B cell (primary cell): ENCODE measurements around the gene CSMD2. TPM values are rescaled to one million over a fixed set of nuclear protein-coding genes. Genes with fewer than 3 reads are reported as not detected.

ENCODE experiments used
- ATAC-seq: fragments of 200-7000 bp; cut with Tn5 transposase; one replicate; pipeline ENCODE4 v1.10.0; 2021; ENCODE audit warnings: low read depth, mild to moderate bottlenecking, moderate number of reproducible peaks, moderate library complexity
- CTCF ChIA-PET: fragments of 350-600 bp; sonication (Branson Sonifier 250); formaldehyde crosslinking; loops from one replicate; lab custom pipeline; 2021; ENCODE audit warnings: antibody characterized with exemption, inconsistent platforms; lab: Charles Lee
- POLR2A ChIA-PET: fragments of 350-600 bp; sonication (Branson Sonifier 250); formaldehyde crosslinking; loops from one replicate; lab custom pipeline; 2021; ENCODE audit warnings: antibody characterized with exemption; lab: Charles Lee
- DNase-seq: peaks from one replicate; pipeline ENCODE4 v3.0.0; 2013
- H2AFZ ChIP-seq: 2 replicates; pipeline ENCODE4 v1.6.1; 2012; ENCODE audit warnings: mild to moderate bottlenecking, low read depth, low read length; ENCODE audit not compliant: insufficient read depth, poor library complexity, severe bottlenecking
- H3K27ac ChIP-seq, 2 donors: 1 replicate in 1 of 2; 2 replicates in 1 of 2; pipeline ENCODE4 v1.5.1; 2012 to 2013; ENCODE audit warnings: low read length in 2 of 2, mild to moderate bottlenecking in 2 of 2, moderate library complexity in 1 of 2
- H3K27me3 ChIP-seq, 4 experiments: fragments of 200-600 bp in 1 of 4; sonication (generic) in 1 of 4; replicated peaks in 1 of 4; 1 replicate in 2 of 4; 2 replicates in 2 of 4; pipeline versions ENCODE4 v1.6.1 to v1.7.0; 2013 to 2016; ENCODE audit warnings: low read length in 3 of 4, mild to moderate bottlenecking in 2 of 4, mixed read lengths in 1 of 4, moderate library complexity in 1 of 4; ENCODE audit not compliant: insufficient read depth in 4 of 4, control insufficient read depth in 3 of 4; ENCODE audit errors: control extremely low read depth in 1 of 4
- H3K36me3 ChIP-seq, 2 experiments: replicated peaks in 1 of 2; 1 replicate in 1 of 2; 2 replicates in 1 of 2; pipeline versions ENCODE4 v1.6.1 to v1.7.1; 2013; ENCODE audit warnings: low read length in 1 of 2; ENCODE audit not compliant: insufficient read depth in 2 of 2, control insufficient read depth in 1 of 2; ENCODE audit errors: control extremely low read depth in 1 of 2, extremely low read depth in 1 of 2
- H3K4me1 ChIP-seq, 2 donors: fragments of 200-600 bp in 1 of 2; sonication (generic) in 1 of 2; 1 replicate in 1 of 2; 2 replicates in 1 of 2; pipeline versions ENCODE4 v1.5.1 to v1.6.1; 2013 to 2017; ENCODE audit warnings: low read length in 2 of 2; ENCODE audit not compliant: control insufficient read depth in 2 of 2, insufficient read depth in 2 of 2
- H3K4me2 ChIP-seq: replicated peaks from 2 replicates; pipeline ENCODE3; 2012; ENCODE audit warnings: mild to moderate bottlenecking, low read depth, low read length; ENCODE audit not compliant: poor library complexity, severe bottlenecking
- H3K4me3 ChIP-seq, 5 experiments: fragments of 200-600 bp in 1 of 5; sonication (generic) in 1 of 5; 1 replicate in 3 of 5; 2 replicates in 2 of 5; pipeline versions ENCODE4 v1.5.1 to v1.7.0; 2011 to 2016; ENCODE audit warnings: low read length in 4 of 5, mild to moderate bottlenecking in 4 of 5, low read depth in 2 of 5, control low read depth in 1 of 5, moderate library complexity in 1 of 5; ENCODE audit not compliant: insufficient read depth in 1 of 5; ENCODE audit errors: control extremely low read depth in 1 of 5, extremely low read depth in 1 of 5
- H3K79me2 ChIP-seq: fragments of 200-600 bp; sonication (generic); one replicate; pipeline ENCODE4 v1.6.0; 2016; ENCODE audit warnings: low read length; ENCODE audit not compliant: control insufficient read depth, insufficient read depth
- H3K9ac ChIP-seq: fragments of 200-600 bp; sonication (generic); 2 replicates; pipeline ENCODE4 v1.6.1; 2017; ENCODE audit warnings: mild to moderate bottlenecking, low read length, moderate library complexity
- H3K9me3 ChIP-seq, 3 donors: one replicate each; pipeline versions ENCODE4 v1.6.1 to v1.7.1; 2013; ENCODE audit warnings: low read length in 2 of 3; ENCODE audit not compliant: control insufficient read depth in 2 of 3, insufficient read depth in 1 of 3; ENCODE audit errors: control extremely low read depth in 1 of 3
- H4K20me1 ChIP-seq: 2 replicates; pipeline ENCODE4 v1.6.0; 2012; ENCODE audit warnings: mild to moderate bottlenecking, low read length; ENCODE audit not compliant: insufficient read depth, control insufficient read depth, poor library complexity, severe bottlenecking
- H3K27ac Mint-ChIP-seq: one replicate; pipeline ENCODE4 v1.8.0; 2021; ENCODE audit warnings: mixed read lengths
- H3K27me3 Mint-ChIP-seq: one replicate; pipeline ENCODE4 v1.8.0; 2021; ENCODE audit warnings: mixed read lengths
- H3K4me1 Mint-ChIP-seq: one replicate; pipeline ENCODE4 v1.8.0; 2021; ENCODE audit warnings: mixed read lengths
- H3K4me3 Mint-ChIP-seq: one replicate; pipeline ENCODE4 v1.8.0; 2021; ENCODE audit warnings: mixed read lengths
- H3K9me3 Mint-ChIP-seq: one replicate; pipeline ENCODE4 v1.8.0; 2022; ENCODE audit warnings: mixed read lengths; ENCODE audit not compliant: insufficient read depth
- EZH2 ChIP-seq: IDR thresholded peaks from 2 replicates; pipeline ENCODE4 v1.6.1; 2012; ENCODE audit warnings: borderline replicate concordance, low read depth, mild to moderate bottlenecking, moderate library complexity, low read length; ENCODE audit not compliant: insufficient read depth, poor library complexity, severe bottlenecking
- WGBS: methylation state at CpG from one replicate; pipeline ENCODE4 v1.1.5; 2013; ENCODE audit warnings: missing lambda C conversion rate; ENCODE audit not compliant: insufficient coverage; 5-methylcytosine and 5-hydroxymethylcytosine counted together
- intact Hi-C: fragments of 100-400 bp; cut with micrococcal nuclease; formaldehyde crosslinking; loops from one replicate; pipeline ENCODE4 v1.10.0; 2022
- polyA plus RNA-seq: library from polyadenylated mRNA; depleted of rRNA; stranded (reverse); fragments of >200 nt; gene quantifications from 2 replicates; pipeline ENCODE4 v1.2.3, GENCODE V29; 2012
- total RNA-seq, 2 donors: library from RNA; stranded (reverse); fragments of 120-200 nt in 1 of 2; gene quantifications; 1 replicate in 1 of 2; 2 replicates in 1 of 2; pipeline versions ENCODE4 v1.2.3 to v1.2.4, GENCODE V29; 2013 to 2022
- TF ChIP-seq, protein P1 (sequence below): fragments of 200-600 bp; IDR thresholded peaks from one replicate; pipeline ENCODE4 v1.8.0; 2022; ENCODE audit warnings: antibody characterized with exemption, mild to moderate bottlenecking

CSMD2 gene
- total and polyA plus RNA-seq, 2 donors (not counting 1 experiment from before 2014, with no cell fraction given): not detected

DNA sequence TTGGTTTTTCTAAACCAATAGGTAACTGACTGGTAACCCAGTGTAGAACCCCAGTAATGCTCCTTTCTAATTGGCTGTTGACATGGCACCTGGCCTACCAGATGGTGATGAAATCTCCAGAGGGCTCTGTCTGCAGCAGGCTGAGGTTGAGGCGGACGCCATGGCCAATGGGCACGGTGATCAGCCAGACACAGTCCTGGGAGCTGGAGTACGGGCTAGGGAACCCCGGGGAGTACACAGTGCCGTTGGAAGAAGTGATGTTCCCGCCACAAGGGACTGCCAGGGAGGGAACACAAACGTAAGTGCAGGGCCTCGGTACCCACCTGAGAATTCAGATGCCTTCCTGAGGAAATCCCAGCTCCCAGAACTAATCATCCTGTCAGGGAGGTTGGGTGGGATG is 562.8 kb downstream of the CSMD2 start:
- CTCF ChIA-PET: no interaction called here
- no peak overlapping the region for H3K9ac ChIP-seq

DNA sequence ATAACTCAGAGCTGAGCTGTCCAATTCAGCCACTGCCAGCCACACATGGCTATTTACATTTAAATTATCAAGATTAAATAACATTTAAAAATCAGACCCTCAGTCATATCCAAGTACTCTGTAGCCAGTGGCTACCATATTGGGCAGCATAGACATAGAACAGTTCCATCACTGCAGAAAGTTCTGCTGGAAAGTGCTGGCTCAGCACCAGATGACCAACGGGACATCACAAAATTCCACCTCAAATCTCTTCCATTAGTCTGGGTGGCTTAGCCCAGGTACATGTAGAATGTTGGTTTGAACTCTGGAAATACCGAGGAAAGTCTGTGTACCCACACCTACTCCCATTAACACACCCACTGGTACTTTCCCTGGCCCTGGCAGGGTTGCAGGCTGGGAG is 563.3 kb downstream of the CSMD2 start:
- Histone ChIP-seq H3K9me3 (no peaks in the 10 kb centered on the region), H3K9ac (no peak overlapping the region), H3K27me3 (peaks cover 0 to 7% (median 1%) of the 10 kb centered on the region in 4 experiments), H4K20me1 (no peaks in the 10 kb centered on the region), H2AFZ (no peak overlapping the region), H3K79me2 (no peaks in the 10 kb centered on the region), H3K36me3 (no peaks in the 10 kb centered on the region), H3K4me1 (no peaks in the 10 kb centered on the region), H3K27ac (no peak overlapping the region), H3K4me3 (no peak overlapping the region), H3K4me2 (no peak overlapping the region)
- Mint-ChIP-seq H3K27me3 (peaks cover 25% of the 10 kb centered on the region), H3K4me3 (no peak overlapping the region), H3K9me3 (no peaks in the 10 kb centered on the region), H3K4me1 (no peaks in the 10 kb centered on the region), H3K27ac (no peak overlapping the region)
- TF ChIP-seq, protein P1, sequence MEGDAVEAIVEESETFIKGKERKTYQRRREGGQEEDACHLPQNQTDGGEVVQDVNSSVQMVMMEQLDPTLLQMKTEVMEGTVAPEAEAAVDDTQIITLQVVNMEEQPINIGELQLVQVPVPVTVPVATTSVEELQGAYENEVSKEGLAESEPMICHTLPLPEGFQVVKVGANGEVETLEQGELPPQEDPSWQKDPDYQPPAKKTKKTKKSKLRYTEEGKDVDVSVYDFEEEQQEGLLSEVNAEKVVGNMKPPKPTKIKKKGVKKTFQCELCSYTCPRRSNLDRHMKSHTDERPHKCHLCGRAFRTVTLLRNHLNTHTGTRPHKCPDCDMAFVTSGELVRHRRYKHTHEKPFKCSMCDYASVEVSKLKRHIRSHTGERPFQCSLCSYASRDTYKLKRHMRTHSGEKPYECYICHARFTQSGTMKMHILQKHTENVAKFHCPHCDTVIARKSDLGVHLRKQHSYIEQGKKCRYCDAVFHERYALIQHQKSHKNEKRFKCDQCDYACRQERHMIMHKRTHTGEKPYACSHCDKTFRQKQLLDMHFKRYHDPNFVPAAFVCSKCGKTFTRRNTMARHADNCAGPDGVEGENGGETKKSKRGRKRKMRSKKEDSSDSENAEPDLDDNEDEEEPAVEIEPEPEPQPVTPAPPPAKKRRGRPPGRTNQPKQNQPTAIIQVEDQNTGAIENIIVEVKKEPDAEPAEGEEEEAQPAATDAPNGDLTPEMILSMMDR: no peak
- no peak for TF ChIP-seq EZH2
- ATAC-seq (no peak), DNase-seq (no peak)
- POLR2A ChIA-PET: no interaction called here
- intact Hi-C loops: no loop called here
- CTCF ChIA-PET: no interaction called here
- WGBS: no CpG with 5 or more reads among the region's 2 CpGs

More for the DNA sequence above, 562.8 kb downstream of the CSMD2 start:
- no peak overlapping the region for H2AFZ ChIP-seq
- no peak for TF ChIP-seq EZH2
- TF ChIP-seq, protein P1: no peak
- no peak overlapping the region for H3K27ac Mint-ChIP-seq
- no peaks in the 10 kb centered on the region for H3K9me3 ChIP-seq
- H3K4me1 ChIP-seq: no peaks in the 10 kb centered on the region
- H3K4me1 Mint-ChIP-seq: no peaks in the 10 kb centered on the region
- no peaks in the 10 kb centered on the region for H3K9me3 Mint-ChIP-seq
- no peak overlapping the region for H3K4me3 Mint-ChIP-seq
- no peak overlapping the region for H3K4me3 ChIP-seq
- no peaks in the 10 kb centered on the region for H3K79me2 ChIP-seq
- POLR2A ChIA-PET: no interaction called here
- H3K27me3 Mint-ChIP-seq: peaks cover 23% of the 10 kb centered on the region
- H4K20me1 ChIP-seq: no peaks in the 10 kb centered on the region
- intact Hi-C loops: no loop called here
- no peak overlapping the region for H3K4me2 ChIP-seq
- ATAC-seq (no peak), DNase-seq (no peak)
- peaks cover 0 to 7% (median 1%) of the 10 kb centered on the region in 4 experiments for H3K27me3 ChIP-seq
- WGBS: 96% methylated on average over 9 of the region's 9 CpGs
- H3K36me3 ChIP-seq: no peaks in the 10 kb centered on the region
- no peak overlapping the region for H3K27ac ChIP-seq
